Stimulated activated CD4-positive, alpha-beta T cell treated with anti-CD3 and anti-CD28 coated beads, Interleukin-1b, Interleukin-23, amount 100 ng/mL, for 4 hours (primary cell): ENCODE results near the gene PPP2R1A.
"Not testable (repeated sequence)": the region's sequence is repeated elsewhere in the genome, so short reads cannot be mapped to it uniquely, and the experiment has no call there.

Experiments
- DNase-seq, 2 donors: peaks; one replicate each; pipeline ENCODE4 v3.0.0-alpha.2; 2020; ENCODE audit warnings: low read depth in 2 of 2

Gene PPP2R1A

DNA sequence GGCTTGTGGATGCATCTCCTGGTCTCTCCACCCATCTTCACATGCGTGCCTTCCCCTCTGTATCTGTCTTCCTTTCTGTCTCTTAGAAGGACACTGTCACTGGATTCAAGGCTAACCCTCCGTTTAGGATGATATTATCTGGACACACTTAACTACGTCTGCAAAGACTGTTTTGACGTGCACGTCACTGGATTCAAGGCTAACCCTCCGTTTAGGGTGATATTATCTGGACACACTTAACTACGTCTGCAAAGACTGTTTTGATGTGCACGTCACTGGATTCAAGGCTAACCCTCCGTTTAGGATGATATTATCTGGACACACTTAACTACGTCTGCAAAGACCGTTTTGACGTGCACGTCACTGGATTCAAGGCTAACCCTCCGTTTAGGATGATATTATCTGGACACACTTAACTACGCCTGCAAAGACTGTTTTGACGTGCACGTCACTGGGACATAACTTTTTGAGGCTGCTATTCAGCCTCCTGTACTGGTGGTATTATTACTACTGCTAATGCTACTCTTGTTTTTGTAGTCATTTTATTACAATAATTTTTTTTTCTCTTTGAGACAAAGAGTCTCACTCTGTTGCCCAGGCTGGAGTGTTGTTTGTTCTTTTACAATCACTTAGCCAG, 11.0 kb downstream of the PPP2R1A start:
- not testable (repeated sequence) for DNase-seq

GRCh38 chr19:52206481-52206880, 16.6 kb downstream of the PPP2R1A start:
- DNase-seq, result no peak

DNA sequence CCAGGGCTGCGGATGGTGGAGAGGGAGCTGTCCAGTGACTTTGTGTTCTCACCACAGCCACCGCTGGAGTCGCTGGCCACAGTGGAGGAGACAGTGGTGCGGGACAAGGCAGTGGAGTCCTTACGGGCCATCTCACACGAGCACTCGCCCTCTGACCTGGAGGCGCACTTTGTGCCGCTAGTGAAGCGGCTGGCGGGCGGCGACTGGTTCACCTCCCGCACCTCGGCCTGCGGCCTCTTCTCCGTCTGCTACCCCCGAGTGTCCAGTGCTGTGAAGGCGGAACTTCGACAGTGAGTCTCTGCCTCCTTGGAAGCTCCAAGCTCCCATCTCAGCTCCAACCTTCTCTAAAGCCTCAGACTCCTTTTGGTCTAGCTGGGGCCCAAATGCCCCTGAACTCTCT, 21.4 kb downstream of the PPP2R1A start:
- no peak for DNase-seq

DNA sequence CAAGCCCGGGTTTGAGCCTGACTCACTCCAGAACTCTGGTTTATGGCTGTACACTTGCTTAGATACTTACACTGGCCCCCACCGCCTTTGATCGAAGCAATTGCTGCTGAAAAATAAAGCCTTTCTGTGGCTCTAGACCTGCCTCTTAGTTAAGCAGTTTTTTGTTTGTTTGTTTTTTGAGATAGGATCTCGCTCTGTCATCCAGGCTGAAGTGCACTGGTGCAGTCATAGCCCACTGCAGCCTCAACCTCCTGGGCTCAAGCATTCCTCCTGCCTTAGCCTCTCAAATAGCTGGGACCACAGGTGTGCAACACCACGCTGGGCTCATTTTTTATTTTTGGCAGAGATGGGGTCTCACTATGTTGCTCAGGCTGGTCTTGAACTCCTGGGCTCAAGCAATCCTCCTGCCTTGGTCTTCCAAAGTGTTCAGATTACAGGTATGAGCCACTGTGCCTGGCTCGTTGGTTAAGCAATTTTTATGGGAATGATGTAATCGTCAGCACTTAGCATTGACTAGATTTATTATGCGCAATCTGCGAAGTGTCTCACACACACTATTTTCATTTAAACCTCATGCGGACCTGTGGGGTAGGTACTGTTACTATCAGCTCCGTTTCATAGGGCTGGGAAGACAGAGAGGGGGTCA, 22.2 kb downstream of the PPP2R1A start:
- DNase-seq, result no peak

GRCh38 chr19:52212572-52213255, 22.9 kb downstream of the PPP2R1A start:
- no peak for DNase-seq

DNA sequence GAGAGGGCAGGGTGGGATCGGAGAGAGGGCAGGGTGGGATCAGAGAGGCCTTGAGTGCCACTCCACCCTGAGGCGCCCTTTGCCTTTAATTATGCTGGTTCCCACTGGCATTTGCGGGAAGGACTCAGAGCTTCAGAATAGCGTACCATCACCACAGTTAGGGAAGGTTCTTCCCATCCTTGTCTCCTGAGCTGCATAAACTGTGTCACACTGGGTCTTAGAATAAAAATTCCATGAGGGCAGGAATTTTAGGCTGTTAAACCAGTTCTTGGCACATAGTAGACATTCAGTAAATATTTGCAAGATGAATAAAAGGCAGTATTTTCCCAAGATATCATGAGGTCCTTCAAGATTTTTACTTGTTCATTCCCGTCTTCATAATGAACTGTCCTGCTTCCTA, 24.4 kb downstream of the PPP2R1A start:
- DNase-seq, result no peak

DNA sequence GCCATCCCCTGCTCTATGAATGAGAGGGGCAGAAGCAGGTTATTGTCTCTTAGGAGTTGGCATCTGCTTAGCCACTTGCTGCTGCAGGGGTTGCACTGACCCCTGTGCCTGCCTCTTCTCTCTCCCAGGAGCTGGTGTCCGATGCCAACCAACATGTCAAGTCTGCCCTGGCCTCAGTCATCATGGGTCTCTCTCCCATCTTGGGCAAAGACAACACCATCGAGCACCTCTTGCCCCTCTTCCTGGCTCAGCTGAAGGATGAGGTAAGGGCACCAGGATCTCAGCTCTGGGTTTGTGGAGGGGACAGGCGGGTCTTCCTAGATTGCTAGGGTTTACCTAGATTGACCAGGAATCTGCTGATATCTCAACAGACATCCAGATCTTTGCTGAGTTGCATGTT, 26.5 kb downstream of the PPP2R1A start:
- no peak for DNase-seq

DNA sequence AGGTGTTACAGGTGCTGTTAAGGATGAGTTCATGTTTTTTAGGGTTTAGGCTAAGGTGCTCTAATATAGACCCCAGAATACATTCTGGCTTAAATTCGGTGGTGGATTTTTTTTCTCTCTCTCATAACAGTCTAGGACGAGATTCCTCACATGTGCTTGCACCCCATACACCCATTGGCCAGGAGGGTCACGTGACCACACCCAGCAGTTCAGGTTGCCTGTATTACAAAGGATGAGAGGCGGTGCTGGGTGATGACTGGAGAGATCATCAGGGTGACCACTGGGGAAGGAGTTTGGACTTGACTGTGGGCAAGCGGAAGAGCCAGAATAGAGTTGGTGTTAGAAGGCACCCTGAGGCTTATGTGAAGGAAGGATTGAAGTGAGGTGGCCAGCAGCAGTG, 27.7 kb downstream of the PPP2R1A start:
- no peak for DNase-seq

DNA sequence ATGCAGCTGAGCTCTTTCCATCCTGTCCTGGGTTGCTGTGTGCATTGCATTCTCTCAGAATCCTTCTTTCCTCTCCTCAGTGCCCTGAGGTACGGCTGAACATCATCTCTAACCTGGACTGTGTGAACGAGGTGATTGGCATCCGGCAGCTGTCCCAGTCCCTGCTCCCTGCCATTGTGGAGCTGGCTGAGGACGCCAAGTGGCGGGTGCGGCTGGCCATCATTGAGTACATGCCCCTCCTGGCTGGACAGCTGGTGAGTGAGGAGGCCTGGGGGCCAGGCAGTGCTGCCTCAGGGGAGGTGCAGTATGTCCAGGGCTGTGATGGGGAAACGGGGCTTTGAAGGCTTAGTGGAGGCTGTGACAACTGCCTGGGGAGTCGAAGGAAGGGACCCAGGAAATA, 29.8 kb downstream of the PPP2R1A start:
- DNase-seq, result no peak

DNA sequence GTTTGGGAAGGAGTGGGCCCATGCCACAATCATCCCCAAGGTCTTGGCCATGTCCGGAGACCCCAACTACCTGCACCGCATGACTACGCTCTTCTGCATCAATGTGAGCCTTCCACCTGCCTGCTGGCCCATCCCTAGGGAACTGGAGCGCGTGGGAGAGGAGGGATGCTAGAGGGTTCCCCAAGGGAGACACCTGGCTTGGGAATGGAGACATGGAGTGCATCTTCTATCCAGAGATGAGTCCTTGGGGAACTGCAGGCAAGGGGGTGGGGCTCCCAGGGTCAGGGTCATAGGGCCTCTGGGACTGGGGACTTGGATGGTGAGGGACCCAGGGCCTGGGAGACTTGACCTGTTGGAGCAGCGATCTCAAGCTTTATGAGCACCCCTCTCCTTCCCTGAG, 31.2 kb downstream of the PPP2R1A start:
- DNase-seq, result no peak

- no peak for DNase-seq
Measured at GRCh38 chr19:52221831-52222375, 32.1 kb downstream of the PPP2R1A start.

DNA sequence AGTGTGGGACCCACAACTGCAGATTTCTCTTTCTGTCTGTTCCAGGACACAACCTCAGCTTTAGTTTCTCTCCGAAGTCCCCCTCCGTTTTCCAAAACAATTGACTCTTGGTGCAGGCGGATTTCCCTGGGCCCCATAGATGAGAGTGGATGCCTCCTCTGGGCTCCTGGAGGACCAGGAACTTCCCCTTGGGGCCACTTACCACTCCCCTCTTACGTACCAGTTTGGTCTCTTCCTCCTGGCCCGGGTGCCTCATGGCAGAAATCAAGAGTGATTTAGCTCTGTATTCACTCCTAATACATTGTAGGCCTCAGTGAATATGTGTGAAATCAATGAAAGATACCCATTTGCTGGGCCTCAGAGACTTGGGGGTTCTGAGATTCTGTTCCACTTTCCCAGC, 34.4 kb downstream of the PPP2R1A start:
- DNase-seq, result no peak

GRCh38 chr19:52226652-52227051, 36.8 kb downstream of the PPP2R1A start:
- no peak for DNase-seq

- DNase-seq, result no peak
Measured at GRCh38 chr19:52227196-52227940, 37.5 kb downstream of the PPP2R1A start.

DNA sequence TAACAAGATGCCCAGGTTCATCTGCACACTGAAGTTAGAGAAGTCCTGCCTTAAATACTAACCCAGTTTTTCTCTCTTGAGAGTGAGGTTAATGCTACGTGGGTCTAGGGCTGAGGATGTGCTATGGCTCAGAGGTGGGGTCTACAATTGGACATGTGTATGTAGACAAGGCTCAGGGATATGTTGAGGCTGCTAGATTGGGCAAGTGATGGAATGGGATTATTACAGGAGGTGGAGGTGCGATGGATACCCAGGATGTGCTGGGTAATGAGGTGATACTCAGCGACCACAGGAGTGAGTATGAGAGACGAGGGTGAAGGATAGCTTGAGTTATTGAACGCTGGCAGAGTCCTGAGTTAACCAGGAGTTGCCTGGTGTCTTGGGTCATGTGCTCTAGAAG, 38.1 kb downstream of the PPP2R1A start:
- no peak for DNase-seq

DNA sequence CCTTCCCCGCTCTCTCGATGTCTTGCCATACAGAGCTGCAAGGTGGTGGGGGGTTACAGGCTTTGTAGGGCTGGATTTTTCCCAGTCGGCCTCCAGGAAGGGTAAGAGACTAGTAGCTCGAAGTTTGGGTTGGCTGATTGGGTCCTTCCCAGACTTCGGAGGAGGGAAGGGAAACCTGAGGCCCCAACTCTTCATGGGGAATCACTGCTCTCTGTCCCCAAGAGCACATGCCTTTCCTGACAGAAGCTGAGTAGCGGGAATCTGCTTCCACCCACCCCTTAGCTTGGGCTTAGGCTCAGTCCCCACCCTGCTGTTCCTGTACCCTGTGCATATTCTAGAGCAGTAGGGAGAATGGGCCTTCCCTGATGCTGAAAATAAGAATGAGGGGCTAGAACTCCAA, 39.7 kb downstream of the PPP2R1A start:
- DNase-seq, result no peak

DNA sequence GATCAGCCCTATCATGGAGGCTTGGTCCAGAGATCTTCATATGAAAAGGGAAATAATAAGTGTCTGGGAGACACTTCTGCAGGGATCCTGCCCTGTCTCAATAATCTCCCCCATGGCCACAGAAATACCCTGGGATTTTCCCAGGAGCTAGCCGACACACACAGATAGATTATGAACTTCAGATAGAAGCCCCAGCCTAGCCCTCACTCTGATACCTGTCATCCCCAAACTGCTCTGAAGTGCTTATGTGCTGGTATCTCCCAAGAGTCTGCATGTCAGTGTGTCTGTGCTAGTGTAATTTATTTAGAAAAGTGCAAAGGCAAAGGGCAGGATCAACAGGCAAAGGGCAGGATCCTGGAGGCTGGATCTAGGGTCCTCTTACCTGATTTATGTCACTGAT, 40.8 kb downstream of the PPP2R1A start:
- no peak for DNase-seq

DNA sequence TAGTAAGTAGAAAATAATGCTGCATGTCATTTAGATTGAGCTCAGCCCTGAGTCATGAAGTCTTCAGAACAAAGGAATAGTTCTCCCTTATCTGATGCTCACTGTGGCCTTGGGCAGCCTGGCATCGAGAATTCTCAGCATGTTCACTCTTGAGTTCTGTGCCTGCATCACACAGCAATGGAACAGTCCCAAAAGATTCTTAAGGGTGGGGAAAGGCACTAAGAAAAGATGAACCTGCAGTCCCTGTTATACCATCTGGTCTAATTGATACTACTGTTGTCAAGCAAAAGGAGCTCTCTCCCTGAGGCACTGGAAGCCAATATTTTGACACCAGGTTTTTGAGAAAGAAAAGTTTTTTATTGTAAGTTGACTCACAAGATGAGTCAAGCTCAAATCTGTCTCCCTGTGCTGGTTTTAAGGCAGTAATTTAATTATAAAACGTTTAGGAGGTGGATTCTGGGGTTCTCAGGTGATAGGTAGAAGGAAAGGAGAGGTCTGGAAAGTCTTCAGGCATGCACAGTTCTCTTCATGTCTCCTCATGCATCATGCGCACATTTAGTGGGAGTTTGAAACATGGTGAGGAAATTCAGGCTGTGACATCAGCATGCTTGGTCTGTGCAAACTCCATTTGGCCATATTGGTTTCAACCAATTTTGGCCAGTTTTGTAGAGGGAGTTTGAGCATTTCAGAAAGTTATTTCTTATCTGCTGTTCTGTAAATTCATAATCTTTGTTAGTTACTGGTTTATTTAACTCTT, 41.5 kb downstream of the PPP2R1A start:
- no peak for DNase-seq

- DNase-seq, result no peak
Measured at GRCh38 chr19:52234406-52234805, 44.6 kb downstream of the PPP2R1A start.

GRCh38 chr19:52237197-52237596, 47.3 kb downstream of the PPP2R1A start:
- DNase-seq, result no peak

DNA sequence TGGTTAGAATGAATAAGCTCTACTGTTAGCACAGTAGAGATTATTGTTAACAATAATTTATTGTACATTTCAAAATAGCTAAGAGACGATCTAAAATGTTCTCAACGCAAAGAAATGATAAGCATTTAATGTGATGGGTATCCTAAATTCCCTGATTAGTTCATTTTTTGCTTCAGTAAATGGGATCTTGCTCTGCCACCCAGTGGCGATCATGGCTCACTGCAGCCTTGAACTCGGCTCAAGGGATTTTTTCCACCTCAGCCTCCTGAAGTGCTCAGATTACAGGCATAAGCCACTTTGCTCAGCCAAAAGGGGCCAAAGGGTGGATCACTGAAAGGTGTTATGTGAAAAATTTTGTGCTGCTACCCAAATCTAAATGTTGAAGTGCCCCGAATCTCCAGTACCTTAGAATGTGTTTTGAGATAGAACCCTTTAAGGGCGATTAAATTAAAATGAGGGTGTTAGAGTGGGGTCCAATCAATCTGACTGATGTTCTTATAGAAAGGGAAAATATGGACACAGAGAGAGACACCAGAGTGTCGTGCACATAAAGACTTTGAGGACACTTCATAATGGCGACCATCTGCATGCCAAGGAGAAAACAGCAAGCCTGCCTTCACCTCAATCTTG, 48.0 kb downstream of the PPP2R1A start:
- DNase-seq, result peak; percentile 26 to 48
